Fibroblast of lung (primary cell): ENCODE measurements around the gene UTP4.

Experiments used
- EZH2 ChIP-seq: IDR thresholded peaks from 2 replicates; pipeline ENCODE4 v1.5.1; 2012; ENCODE audit warnings: low read length, control low read depth, mild to moderate bottlenecking; ENCODE audit errors: missing control alignments
- TF ChIP-seq, protein P1 (sequence below), 2 donors: IDR thresholded peaks in 1 of 2; conservative IDR thresholded peaks in 1 of 2; 1 replicate in 1 of 2; 2 replicates in 1 of 2; pipeline ENCODE4 v1.5.1; 2011 to 2012; ENCODE audit warnings: low read length in 2 of 2, control low read depth in 1 of 2, inconsistent platforms in 1 of 2, low read depth in 1 of 2, mild to moderate bottlenecking in 1 of 2

DNA sequence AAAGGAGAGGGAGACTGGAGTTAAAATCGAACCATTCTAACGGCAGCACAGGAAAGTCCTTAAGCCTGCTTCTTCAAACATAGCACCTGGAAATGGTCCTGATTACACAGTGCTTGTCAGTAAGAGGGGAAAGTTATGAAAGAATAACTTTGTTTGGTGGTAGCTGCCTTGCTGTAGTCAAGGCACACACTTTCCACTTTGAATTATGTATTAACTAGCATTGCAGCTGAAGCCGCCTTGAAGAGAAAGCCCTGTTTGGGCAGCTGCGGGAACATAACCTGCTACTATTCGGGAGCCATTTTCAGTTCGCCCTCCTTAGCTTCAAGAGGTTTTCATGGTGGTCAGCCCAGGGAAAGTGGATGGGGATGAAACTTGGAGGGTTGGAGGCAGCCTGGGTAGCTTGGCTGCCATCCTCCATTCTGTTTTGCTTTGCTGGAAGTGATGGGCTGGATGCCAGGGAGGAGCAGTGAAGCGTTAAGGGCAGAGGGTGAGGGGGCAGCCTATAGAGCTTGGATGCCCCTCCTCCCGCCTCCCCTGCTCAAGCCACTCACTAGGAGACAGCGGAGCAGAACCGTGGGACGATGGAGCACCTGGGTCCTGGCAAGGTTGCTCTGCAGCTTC, 32.3 kb upstream of the UTP4 start:
- no peak for TF ChIP-seq EZH2
- TF ChIP-seq, protein P1, sequence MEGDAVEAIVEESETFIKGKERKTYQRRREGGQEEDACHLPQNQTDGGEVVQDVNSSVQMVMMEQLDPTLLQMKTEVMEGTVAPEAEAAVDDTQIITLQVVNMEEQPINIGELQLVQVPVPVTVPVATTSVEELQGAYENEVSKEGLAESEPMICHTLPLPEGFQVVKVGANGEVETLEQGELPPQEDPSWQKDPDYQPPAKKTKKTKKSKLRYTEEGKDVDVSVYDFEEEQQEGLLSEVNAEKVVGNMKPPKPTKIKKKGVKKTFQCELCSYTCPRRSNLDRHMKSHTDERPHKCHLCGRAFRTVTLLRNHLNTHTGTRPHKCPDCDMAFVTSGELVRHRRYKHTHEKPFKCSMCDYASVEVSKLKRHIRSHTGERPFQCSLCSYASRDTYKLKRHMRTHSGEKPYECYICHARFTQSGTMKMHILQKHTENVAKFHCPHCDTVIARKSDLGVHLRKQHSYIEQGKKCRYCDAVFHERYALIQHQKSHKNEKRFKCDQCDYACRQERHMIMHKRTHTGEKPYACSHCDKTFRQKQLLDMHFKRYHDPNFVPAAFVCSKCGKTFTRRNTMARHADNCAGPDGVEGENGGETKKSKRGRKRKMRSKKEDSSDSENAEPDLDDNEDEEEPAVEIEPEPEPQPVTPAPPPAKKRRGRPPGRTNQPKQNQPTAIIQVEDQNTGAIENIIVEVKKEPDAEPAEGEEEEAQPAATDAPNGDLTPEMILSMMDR (conservative IDR thresholded peaks at IDR 0.05 in 1 of 2, IDR thresholded peaks at IDR 0.05 in 1 of 2; ENCODE audit: low read depth in 1 of 2, low read length in 2 of 2) = no peak
